ENCODE data around the gene FAM216B.
"Not testable (repeated sequence)": the region's sequence is repeated elsewhere in the genome, so short reads cannot be mapped to it uniquely, and the experiment has no call there.

FAM216B gene

GRCh38 chr13:42819687-42820086 lies 38.3 kb downstream of the FAM216B start:
- not testable (repeated sequence) for H3K36me3 ChIP-seq (ENCODE audit: control insufficient read depth in 1 of 2, insufficient read depth in 2 of 2, low read length in 2 of 2); H3K4me3 ChIP-seq (ENCODE audit: low read depth in 1 of 2, low read length in 2 of 2); H3K4me1 ChIP-seq (ENCODE audit: control insufficient read depth in 1 of 2, insufficient read depth in 2 of 2, low read length in 2 of 2); H3K9ac ChIP-seq (ENCODE audit: low read depth in 1 of 2, low read length in 2 of 2); H3K27ac ChIP-seq (ENCODE audit: low read depth, low read length); H3K9me3 ChIP-seq (ENCODE audit: control insufficient read depth in 1 of 2, low read length in 2 of 2); H3K27me3 ChIP-seq (ENCODE audit: control insufficient read depth in 1 of 2, insufficient read depth in 2 of 2, low read length in 2 of 2)

GRCh38 chr13:42820451-42820850 lies 39.1 kb downstream of the FAM216B start:
- no peak overlapping the region for H3K4me3 ChIP-seq (ENCODE audit: low read depth in 1 of 2, low read length in 2 of 2)
- no peaks in the 10 kb centered on the region for H3K27me3 ChIP-seq (ENCODE audit: control insufficient read depth in 1 of 2, insufficient read depth in 2 of 2, low read length in 2 of 2)
- H3K9ac ChIP-seq (ENCODE audit: low read depth in 1 of 2, low read length in 2 of 2) = no peak overlapping the region
- H3K27ac ChIP-seq (ENCODE audit: low read depth, low read length) = no peak overlapping the region
- no peaks in the 10 kb centered on the region for H3K4me1 ChIP-seq (ENCODE audit: control insufficient read depth in 1 of 2, insufficient read depth in 2 of 2, low read length in 2 of 2)
- no peaks in the 10 kb centered on the region for H3K9me3 ChIP-seq (ENCODE audit: control insufficient read depth in 1 of 2, low read length in 2 of 2)
- no peaks in the 10 kb centered on the region for H3K36me3 ChIP-seq (ENCODE audit: control insufficient read depth in 1 of 2, insufficient read depth in 2 of 2, low read length in 2 of 2)

DNA sequence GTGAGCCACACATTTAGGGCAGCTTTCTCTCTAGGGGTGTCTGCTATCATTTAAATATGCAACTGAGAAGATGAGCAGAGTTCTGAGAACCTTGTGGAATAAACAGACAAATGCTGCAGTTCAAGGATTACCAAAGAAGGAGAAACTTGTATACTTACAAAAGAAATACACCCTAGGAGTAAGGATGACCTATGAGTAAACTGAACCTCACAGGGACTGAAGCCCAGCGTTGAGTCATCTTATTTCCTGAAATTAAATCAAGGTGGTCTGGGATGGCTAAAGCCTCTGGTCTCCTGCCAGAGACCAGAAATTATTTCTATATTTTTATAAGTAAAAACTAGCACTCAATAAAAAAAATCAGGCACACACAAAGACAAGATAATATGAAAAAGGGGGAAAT lies 40.1 kb downstream of the FAM216B start:
- H3K27me3 ChIP-seq (ENCODE audit: control insufficient read depth in 1 of 2, insufficient read depth in 2 of 2, low read length in 2 of 2) = no peaks in the 10 kb centered on the region
- no peaks in the 10 kb centered on the region for H3K36me3 ChIP-seq (ENCODE audit: control insufficient read depth in 1 of 2, insufficient read depth in 2 of 2, low read length in 2 of 2)
- no peak overlapping the region for H3K27ac ChIP-seq (ENCODE audit: low read depth, low read length)
- H3K9ac ChIP-seq (ENCODE audit: low read depth in 1 of 2, low read length in 2 of 2) = no peak overlapping the region
- no peak overlapping the region for H3K4me3 ChIP-seq (ENCODE audit: low read depth in 1 of 2, low read length in 2 of 2)
- no peaks in the 10 kb centered on the region for H3K9me3 ChIP-seq (ENCODE audit: control insufficient read depth in 1 of 2, low read length in 2 of 2)
- no peaks in the 10 kb centered on the region for H3K4me1 ChIP-seq (ENCODE audit: control insufficient read depth in 1 of 2, insufficient read depth in 2 of 2, low read length in 2 of 2)

DNA sequence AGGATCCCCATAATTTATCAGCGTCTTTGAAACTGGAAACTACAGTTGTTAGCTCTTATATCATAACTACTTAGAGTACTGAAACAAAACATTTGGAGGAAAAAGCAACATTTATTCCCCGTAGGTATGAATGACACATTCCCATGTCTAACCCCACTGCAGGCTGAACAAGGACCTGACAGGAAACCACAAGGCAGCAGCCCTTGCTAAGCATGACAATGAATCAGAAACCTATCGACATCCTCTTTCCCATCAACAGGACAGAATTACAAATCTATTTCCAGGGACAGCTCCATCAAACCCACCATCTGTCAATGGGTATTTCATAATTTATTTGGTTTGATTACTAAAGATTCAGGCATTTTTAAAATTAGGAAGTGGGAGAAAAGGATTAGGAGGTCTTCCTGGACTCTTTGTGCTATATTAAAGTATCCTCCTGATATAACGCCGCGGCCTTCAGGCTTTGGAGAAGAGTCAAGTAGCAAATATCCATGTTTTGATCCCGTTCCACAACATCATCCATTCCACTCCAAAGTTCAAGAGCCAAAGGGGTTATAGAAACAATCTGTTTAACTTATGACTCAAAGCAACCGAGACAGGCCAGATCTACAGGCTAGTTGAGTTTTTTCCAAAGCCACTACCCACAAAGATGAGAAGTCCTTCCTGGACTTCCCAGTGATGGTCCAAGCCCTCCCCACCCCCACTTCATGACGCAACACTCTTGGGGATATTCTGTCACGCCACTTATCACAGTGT lies 51.1 kb downstream of the FAM216B start:
- no peak overlapping the region for H3K27ac ChIP-seq (ENCODE audit: low read depth, low read length)

GRCh38 chr13:42834946-42835345 lies 53.6 kb downstream of the FAM216B start:
- Histone ChIP-seq H3K27me3 (ENCODE audit: control insufficient read depth in 1 of 2, insufficient read depth in 2 of 2, low read length in 2 of 2) (peaks cover 0 to 3% of the 10 kb centered on the region in 2 donors), H3K9ac (ENCODE audit: low read depth in 1 of 2, low read length in 2 of 2) (no peak overlapping the region), H3K27ac (ENCODE audit: low read depth, low read length) (no peak overlapping the region), H3K4me1 (ENCODE audit: control insufficient read depth in 1 of 2, insufficient read depth in 2 of 2, low read length in 2 of 2) (no peaks in the 10 kb centered on the region), H3K9me3 (ENCODE audit: control insufficient read depth in 1 of 2, low read length in 2 of 2) (no peaks in the 10 kb centered on the region), H3K36me3 (ENCODE audit: control insufficient read depth in 1 of 2, insufficient read depth in 2 of 2, low read length in 2 of 2) (no peaks in the 10 kb centered on the region), H3K4me3 (ENCODE audit: low read depth in 1 of 2, low read length in 2 of 2) (no peak overlapping the region)

More for the DNA sequence above, 51.1 kb downstream of the FAM216B start:
- Histone ChIP-seq H3K4me1 (ENCODE audit: control insufficient read depth in 1 of 2, insufficient read depth in 2 of 2, low read length in 2 of 2) (no peaks in the 10 kb centered on the region), H3K36me3 (ENCODE audit: control insufficient read depth in 1 of 2, insufficient read depth in 2 of 2, low read length in 2 of 2) (no peaks in the 10 kb centered on the region), H3K27me3 (ENCODE audit: control insufficient read depth in 1 of 2, insufficient read depth in 2 of 2, low read length in 2 of 2) (no peaks in the 10 kb centered on the region), H3K9ac (ENCODE audit: low read depth in 1 of 2, low read length in 2 of 2) (no peak overlapping the region), H3K4me3 (ENCODE audit: low read depth in 1 of 2, low read length in 2 of 2) (no peak overlapping the region), H3K9me3 (ENCODE audit: control insufficient read depth in 1 of 2, low read length in 2 of 2) (no peaks in the 10 kb centered on the region)

GRCh38 chr13:42836930-42837690 lies 55.7 kb downstream of the FAM216B start:
- no peaks in the 10 kb centered on the region for H3K9me3 ChIP-seq (ENCODE audit: control insufficient read depth in 1 of 2, low read length in 2 of 2)
- no peak overlapping the region for H3K27ac ChIP-seq (ENCODE audit: low read depth, low read length)
- H3K9ac ChIP-seq (ENCODE audit: low read depth in 1 of 2, low read length in 2 of 2) = no peak overlapping the region
- H3K27me3 ChIP-seq (ENCODE audit: control insufficient read depth in 1 of 2, insufficient read depth in 2 of 2, low read length in 2 of 2) = peaks cover 0 to 3% of the 10 kb centered on the region in 2 donors
- H3K4me1 ChIP-seq (ENCODE audit: control insufficient read depth in 1 of 2, insufficient read depth in 2 of 2, low read length in 2 of 2) = no peaks in the 10 kb centered on the region
- H3K4me3 ChIP-seq (ENCODE audit: low read depth in 1 of 2, low read length in 2 of 2) = no peak overlapping the region
- H3K36me3 ChIP-seq (ENCODE audit: control insufficient read depth in 1 of 2, insufficient read depth in 2 of 2, low read length in 2 of 2) = no peaks in the 10 kb centered on the region
